ENCODE results near the gene SOCS4. TPM values are rescaled to one million over a fixed set of nuclear protein-coding genes. Genes with fewer than 3 reads are reported as not detected.
"Not testable (repeated sequence)": the region's sequence is repeated elsewhere in the genome, so short reads cannot be mapped to it uniquely, and the experiment has no call there.

Gene SOCS4
- total and polyA plus RNA-seq, 10 donors: 6.4 to 26.3 (median 22.0) TPM

DNA sequence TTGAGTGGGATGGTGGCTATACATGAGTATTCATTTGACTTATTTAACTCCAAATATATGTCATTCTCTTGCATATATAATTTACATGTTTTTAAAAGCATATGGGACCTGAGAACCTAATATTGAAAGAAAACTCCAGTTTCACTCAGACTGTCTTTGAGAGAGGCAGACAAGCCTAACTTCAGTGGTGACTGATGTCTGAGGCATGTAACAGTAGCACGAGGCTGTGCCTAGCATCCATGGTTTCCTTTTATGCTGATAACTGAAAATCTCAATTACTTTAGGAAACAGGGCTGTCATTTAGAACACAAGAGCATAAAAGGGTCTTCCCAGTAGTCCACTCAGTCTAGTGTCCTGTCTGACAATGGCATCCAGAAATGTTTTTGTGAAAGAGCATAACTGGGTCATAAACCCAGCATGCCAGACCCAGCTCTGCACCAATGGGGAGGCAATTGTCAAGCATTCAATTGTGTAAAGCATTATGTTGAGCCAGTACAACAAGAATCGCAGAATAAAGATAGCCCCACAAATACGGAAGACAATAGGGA, 48.7 kb downstream of the SOCS4 start:
- Histone ChIP-seq H3K9me3 (no peaks in the 10 kb centered on the region), H3K27me3 (replicated peaks in 1 of 7) (no peaks in the 10 kb centered on the region), H3K27ac (peak overlapping the region in 1 of 8 donors; percentile 38), H3K4me1 (peaks cover 10 to 50% (median 21%) of the 10 kb centered on the region in 6 donors), H3K36me3 (no peaks in the 10 kb centered on the region), H3K4me3 (no peak overlapping the region)
- intact Hi-C loops (cut with DNase I; ENCODE audit: low total_unique reads): no loop called here
- WGBS, 5 donors: 79 to 91% (median 83%) methylated on average over 3 of the region's 3 CpGs
- no peak for TF ChIP-seq POLR2AphosphoS5 (IDR thresholded peaks at IDR 0.05)
- TF ChIP-seq POLR2A (IDR thresholded peaks at IDR 0.05): no peak
- TF ChIP-seq, protein P1, sequence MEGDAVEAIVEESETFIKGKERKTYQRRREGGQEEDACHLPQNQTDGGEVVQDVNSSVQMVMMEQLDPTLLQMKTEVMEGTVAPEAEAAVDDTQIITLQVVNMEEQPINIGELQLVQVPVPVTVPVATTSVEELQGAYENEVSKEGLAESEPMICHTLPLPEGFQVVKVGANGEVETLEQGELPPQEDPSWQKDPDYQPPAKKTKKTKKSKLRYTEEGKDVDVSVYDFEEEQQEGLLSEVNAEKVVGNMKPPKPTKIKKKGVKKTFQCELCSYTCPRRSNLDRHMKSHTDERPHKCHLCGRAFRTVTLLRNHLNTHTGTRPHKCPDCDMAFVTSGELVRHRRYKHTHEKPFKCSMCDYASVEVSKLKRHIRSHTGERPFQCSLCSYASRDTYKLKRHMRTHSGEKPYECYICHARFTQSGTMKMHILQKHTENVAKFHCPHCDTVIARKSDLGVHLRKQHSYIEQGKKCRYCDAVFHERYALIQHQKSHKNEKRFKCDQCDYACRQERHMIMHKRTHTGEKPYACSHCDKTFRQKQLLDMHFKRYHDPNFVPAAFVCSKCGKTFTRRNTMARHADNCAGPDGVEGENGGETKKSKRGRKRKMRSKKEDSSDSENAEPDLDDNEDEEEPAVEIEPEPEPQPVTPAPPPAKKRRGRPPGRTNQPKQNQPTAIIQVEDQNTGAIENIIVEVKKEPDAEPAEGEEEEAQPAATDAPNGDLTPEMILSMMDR (IDR thresholded peaks at IDR 0.05 in 8 of 11, conservative IDR thresholded peaks at IDR 0.05 in 3 of 11): no peak
- DNase-seq: no peak

DNA sequence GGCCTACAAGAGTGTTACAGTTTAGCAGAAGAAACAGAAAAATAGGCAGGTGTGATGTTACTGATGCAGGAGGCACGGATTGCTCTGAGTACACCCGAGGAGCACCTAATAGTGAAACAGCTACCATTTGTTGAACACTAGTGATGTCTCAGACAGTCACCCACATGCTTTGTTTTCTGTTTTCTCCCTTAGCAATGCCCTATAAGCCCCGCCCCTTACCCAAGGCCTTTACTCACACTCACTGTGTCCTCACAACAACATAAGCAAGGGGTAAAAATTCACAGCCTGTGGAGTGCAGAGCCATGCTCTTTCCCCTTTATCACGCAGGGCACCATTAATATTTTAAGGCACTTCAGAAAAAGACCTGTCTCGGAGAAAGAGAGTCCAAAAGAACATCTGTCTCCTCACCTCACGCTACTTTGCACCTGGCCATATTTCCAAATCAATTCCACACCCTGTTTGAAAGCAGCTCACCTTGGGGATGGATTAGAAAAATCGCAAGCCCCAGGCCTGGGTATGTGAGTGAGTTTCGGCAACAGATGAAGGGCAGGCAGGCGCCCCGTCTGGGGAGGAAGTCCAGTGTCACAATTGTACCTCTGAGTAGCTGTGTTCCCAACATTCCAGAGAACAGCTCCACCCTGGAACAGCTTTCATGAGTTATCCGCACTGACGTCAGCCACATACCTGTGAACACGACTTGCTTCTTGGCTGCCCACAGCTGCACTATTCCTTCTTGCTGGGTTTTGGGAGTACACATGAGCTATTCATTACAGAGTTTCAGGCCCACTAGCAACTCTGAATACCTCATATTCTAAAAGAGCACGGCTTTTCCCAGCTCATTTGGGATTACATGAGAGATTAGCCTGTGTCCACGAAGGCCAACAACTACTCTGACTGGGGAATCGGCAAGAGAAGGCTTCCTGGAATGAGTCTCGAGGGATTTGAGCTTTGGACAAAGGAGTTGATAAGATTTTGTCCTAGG, 50.4 kb downstream of the SOCS4 start:
- WGBS, 5 donors: 83 to 89% (median 86%) methylated on average over 17 of the region's 17 CpGs
- H3K4me3 ChIP-seq: no peak overlapping the region
- H3K9me3 ChIP-seq: no peaks in the 10 kb centered on the region
- no peaks in the 10 kb centered on the region for H3K36me3 ChIP-seq
- no peak overlapping the region for H3K27ac ChIP-seq
- TF ChIP-seq POLR2A (IDR thresholded peaks at IDR 0.05) (no peak), POLR2AphosphoS5 (IDR thresholded peaks at IDR 0.05) (no peak)
- TF ChIP-seq, protein P1 (IDR thresholded peaks at IDR 0.05 in 8 of 11, conservative IDR thresholded peaks at IDR 0.05 in 3 of 11): no peak
- intact Hi-C loops (cut with DNase I; ENCODE audit: low total_unique reads): no loop called here
- peaks cover 8 to 34% (median 11%) of the 10 kb centered on the region in 6 donors for H3K4me1 ChIP-seq
- H3K27me3 ChIP-seq (replicated peaks in 1 of 7): no peaks in the 10 kb centered on the region
- no peak for DNase-seq

DNA sequence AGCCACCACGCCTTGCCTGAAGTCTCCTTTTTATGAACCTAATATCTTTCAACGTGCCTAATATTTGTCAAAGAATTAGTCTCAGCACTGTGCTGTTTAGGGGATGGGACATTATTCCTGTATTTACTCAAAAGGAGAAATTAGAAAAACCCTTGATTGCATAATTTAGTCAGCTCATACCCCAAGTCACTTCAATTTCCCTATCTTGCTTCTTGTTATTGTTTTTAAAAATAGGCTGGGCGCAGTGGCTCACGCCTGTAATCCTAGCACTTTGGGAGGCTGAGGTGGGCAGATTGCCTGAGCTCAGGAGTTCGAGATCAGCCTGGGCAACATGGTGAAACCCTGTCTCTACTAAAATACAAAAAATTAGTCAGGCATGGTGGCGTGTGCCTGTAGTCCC, 52.9 kb downstream of the SOCS4 start:
- H3K36me3 ChIP-seq; H3K27me3 ChIP-seq (replicated peaks in 1 of 7); H3K27ac ChIP-seq; H3K9me3 ChIP-seq; DNase-seq; H3K4me1 ChIP-seq; H3K4me3 ChIP-seq; intact Hi-C loops (cut with DNase I; ENCODE audit: low total_unique reads): not testable (repeated sequence)
- 68 to 81% (median 77%) methylated on average over 6 of the region's 6 CpGs for WGBS, 5 donors

- Histone ChIP-seq H3K4me1 (peaks cover 0 to 4% (median 3%) of the 10 kb centered on the region in 6 donors), H3K4me3 (no peak overlapping the region), H3K9me3 (no peaks in the 10 kb centered on the region), H3K36me3 (no peaks in the 10 kb centered on the region), H3K27me3 (replicated peaks in 1 of 7) (no peaks in the 10 kb centered on the region), H3K27ac (no peak overlapping the region)
- no peak for DNase-seq
- intact Hi-C loops (cut with DNase I; ENCODE audit: low total_unique reads): no loop called here
- TF ChIP-seq, protein P1 (IDR thresholded peaks at IDR 0.05 in 8 of 11, conservative IDR thresholded peaks at IDR 0.05 in 3 of 11): no peak
- no peak for TF ChIP-seq POLR2A (IDR thresholded peaks at IDR 0.05)
- no peak for TF ChIP-seq POLR2AphosphoS5 (IDR thresholded peaks at IDR 0.05)
Observed at GRCh38 chr14:55084401-55085059, 57.5 kb downstream of the SOCS4 start.
